Ramos (cell line): ENCODE measurements around the gene SRC.
"Not testable (repeated sequence)": the region's sequence is repeated elsewhere in the genome, so short reads cannot be mapped to it uniquely, and the experiment has no call there.

Experiments
- in situ Hi-C: fragments of 300-500 bp; cut with MboI; formaldehyde crosslinking; loops from one replicate; pipeline ENCODE4 v1.14.3; 2022; ENCODE audit warnings: low sequenced_read_pairs; ENCODE audit not compliant: unreplicated experiment

The SRC gene

DNA sequence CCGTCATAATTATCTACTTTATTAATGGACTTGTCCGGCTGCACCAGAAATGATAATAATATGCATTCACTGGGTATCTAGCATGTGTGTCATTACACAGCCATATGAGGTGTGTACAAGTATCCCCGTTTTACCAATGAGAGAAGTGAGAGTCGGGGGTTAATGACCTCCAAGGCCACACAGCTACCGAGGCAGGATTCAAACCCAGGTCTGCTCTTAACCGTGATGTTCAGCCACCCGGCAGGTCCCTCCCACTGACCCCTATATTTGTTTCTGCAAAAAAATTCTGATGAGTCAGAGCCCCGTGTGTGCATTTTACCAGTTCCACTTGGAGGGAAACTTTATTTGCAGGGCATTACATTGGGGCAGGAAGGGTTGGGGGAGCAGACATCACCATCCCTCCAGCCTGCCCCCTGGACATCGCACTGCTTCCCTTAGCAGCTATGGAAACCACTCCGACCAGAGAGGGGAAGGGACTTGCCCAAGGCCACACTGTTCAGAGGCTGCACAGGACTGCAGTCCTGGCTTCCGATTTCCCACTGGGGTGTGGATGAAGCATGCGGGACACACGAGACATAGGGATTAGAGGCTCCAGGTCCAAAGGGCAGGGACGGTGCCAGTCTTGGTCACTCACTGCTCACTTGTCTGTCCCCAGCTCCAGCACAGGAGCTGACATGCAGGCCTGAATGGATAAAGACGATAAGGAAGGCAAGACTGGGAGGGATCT lies 10.1 kb upstream of the SRC start:
- in situ Hi-C loops, result no loop called here

- in situ Hi-C loops, result no loop called here
Observed at GRCh38 chr20:37336369-37337207, 9.4 kb upstream of the SRC start.

DNA sequence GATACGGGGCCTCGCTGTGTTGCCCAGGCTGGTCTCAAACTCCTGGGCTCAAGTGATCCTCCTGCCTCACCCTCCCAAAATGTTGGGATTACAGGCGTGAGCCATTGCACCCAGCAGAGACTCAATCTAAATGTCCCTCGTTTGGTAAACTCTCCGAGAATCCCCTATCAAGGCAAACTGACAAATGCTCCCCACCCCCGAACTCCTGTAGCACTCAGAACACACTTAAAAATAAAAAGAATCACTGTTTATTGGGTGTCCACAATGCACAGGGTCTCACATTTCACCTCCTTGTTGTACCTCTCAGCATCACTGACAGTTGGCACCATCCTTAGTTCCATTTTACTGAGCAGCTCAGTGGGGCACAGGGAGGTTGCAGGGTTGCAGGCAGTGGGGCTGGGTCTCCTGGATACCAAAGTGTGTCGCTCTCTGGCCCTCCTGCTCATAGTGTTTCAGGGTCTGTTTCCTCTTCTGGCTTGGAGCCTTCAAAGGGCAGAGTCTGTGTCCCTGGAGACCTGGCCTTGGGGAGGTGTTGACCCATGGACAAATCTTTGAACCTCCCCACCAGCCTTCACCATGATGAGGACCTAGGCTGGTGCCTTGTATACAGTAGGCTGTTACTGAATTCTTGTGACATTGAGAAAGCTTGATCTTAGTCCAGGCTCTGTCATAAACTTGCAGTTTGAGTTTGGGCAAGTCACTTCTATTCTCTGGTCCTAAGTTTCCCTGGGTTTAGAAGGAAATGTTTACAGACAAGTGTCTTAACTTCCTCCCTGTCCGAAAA lies 8.5 kb upstream of the SRC start:
- in situ Hi-C loops, result no loop called here

DNA sequence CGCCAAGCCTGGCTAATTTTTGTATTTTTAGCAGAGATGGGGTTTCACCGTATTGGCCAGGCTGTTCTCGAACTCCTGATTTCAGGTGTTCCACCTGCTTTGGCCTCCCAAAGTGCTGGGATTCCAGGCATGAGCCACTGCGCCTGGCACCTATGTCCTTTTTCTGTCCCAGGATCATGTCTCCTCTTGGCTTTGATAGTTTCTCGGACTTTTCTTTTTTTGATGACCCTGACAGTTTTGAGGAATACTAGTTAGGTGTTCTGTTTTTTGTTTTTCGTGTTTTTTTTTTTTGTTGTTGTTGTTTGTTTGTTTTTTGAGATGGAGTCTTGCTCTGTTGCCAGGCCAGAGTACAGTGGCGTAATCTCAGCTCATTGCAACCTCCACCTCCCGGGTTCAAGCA lies 7.6 kb upstream of the SRC start:
- in situ Hi-C loops, result not testable (repeated sequence)

DNA sequence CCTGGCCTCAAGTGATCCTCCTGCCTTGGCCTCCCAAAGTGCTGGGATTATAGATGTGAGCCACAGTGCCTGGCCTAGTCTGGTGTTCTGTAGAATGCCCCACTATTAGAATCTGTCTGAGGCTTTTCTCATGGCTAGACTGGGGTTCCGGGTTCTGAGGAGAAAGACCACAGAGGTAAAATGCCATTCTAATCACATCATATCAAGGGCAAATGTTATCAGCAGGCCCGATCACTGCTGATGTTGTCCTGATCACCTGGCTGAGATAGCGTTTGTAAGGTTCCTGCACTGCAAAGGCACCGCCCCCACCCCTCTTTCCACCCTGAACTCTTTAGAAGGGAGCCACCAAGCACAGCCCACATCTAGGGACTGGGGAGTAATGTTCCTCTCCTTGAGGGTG lies 6.7 kb upstream of the SRC start:
- in situ Hi-C loops, result no loop called here

- in situ Hi-C loops, result not testable (repeated sequence)
Observed at GRCh38 chr20:37339764-37340109, 6.2 kb upstream of the SRC start.

- in situ Hi-C loops, result no loop called here
Observed at GRCh38 chr20:37340998-37341397, 4.9 kb upstream of the SRC start.

GRCh38 chr20:37341632-37342031 lies 4.3 kb upstream of the SRC start:
- in situ Hi-C loops, result no loop called here

GRCh38 chr20:37342231-37343177 lies 3.4 kb upstream of the SRC start:
- in situ Hi-C loops, result no loop called here

DNA sequence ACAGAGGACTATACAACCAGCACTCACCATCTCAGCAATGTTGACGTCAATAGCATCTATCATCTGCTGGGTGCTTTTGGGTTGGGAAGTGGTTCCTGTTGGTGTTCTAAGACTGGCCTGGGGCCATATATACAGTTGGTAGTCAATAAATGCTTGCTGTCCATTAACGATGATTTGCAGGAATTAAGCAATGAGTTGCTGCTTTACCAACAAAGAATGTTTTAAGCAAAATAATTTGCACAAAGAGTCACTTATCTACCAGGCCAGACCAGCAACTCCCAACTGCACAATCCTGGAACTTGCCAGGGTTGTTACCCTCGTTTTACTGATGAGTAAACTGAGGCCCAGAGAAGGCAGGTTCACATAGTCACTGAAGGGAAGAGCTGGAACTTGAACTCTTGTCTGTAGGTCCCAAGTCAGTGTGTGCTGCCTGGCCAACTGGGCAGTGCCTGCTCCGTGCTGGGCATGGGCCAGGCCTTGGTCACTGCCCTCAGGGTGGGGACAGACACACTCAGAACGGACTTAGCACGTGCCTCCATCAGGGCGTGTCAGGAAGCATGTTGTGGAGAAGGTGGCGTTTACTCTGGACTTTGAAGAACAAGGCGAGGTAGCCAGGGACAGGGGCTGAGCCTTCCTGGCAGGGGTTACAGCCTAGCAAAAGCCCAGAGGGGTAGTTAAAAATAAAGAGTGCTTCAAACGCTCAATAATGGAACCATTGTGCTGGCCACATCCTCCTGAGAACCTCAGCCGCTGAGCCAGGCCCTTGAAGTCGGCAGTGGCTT lies 2.5 kb upstream of the SRC start:
- in situ Hi-C loops, result no loop called here

GRCh38 chr20:37343994-37344355 lies 2.0 kb upstream of the SRC start:
- in situ Hi-C loops, result no loop called here

GRCh38 chr20:37344506-37345338 lies 1.2 kb upstream of the SRC start:
- in situ Hi-C loops, result no loop called here

- in situ Hi-C loops, result no loop called here
Observed at GRCh38 chr20:37346236-37346534, 245 bp downstream of the SRC start.

DNA sequence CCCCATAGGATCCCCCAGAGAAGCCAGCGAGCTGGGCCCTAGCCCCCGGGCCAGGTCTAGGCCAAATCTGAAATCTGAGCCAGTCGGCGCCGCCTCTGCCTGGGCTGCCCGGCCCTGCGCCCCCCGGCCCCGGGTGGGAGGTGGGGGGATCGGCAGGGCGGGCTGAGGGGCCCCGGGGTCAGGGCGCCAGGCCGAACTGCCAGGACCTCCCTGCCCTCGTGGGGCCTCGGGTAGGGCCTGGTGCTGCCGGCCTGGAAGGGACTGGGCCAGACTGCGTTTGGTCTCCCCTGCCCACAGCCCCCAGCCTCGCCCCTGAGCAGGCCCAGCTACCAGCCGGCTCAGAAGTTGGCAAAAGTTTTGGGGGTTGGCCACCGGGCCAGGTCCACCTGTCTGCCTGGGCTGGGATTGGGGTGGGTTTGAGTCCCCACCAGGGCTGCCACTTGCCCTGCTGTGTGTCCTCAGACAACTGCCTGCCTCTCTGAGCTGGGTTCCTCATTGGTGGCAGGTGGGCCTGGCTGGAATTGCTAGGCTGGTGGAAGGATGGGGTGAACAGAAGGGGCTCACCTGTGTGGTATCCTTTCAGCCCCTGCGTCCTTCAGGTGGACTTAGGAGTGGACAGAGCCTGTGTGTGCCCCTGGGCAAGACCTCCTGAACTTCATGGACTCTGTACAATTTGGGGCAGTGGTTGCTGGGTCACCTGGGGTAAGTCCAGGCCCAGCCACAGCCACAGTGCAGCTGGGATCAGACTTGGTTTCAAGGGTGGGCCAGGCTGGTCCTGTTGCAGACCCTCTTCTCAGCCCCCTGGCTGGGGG lies 801 bp downstream of the SRC start:
- in situ Hi-C loops, result no loop called here

- in situ Hi-C loops, result no loop called here
Observed at GRCh38 chr20:37347347-37347823, 1.4 kb downstream of the SRC start.

DNA sequence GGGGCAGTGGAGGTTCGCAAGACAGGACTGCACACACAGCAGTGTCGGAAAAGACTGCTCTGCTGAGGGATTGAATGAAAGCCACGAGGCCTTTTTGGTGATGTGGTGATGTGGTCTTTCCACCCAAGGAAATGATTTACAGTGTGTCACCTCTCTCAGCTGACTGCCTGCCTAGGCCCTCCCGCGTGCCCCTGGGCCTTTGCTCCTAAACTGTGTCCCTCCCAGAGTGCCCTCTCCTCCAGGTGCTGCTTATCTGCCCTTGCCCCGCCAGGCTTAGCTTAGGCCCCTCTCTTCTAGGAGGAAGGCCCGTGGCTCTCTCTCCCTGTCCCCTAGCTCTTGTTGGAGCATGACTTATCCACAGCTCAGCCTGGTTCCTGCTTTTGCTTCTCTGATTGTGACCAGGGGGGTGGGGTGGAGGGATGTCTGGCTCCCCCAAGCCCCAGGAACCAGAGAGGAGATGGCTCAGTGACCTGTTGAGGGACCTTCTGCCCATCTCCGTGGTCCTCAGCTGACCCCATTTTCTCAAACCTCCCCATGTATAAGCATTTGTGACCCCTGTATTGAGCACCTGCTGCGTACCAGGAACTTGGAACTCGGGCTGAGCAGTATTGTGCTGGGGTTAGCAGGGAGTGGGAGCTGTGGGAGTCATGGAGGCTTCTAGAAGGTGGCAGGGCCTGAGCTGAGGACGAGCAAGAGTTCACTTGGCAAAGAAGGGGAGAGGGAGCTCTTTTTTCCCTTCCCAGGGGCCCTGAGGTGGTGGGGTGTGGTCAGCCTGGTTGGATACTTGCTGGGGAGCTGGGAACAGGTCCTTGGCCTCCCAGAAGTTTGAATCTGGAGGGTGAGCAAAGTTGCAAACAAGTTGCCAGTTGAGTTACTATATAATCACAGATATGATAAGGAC lies 2.2 kb downstream of the SRC start:
- in situ Hi-C loops, result no loop called here
